CD4-positive, alpha-beta T cell (primary cell): ENCODE measurements around the gene FRA10AC1. TPM values are rescaled to one million over a fixed set of nuclear protein-coding genes. Genes with fewer than 3 reads are reported as not detected.

ENCODE experiments used
- ATAC-seq: fragments of 200-7000 bp; cut with Tn5 transposase; one replicate; pipeline ENCODE4 v1.10.0; 2022; ENCODE audit warnings: mild to moderate bottlenecking; ENCODE audit not compliant: poor library complexity
- CTCF ChIA-PET: fragments of 350-600 bp; sonication (Branson Sonifier 250); formaldehyde crosslinking; loops from one replicate; lab custom pipeline; 2021; ENCODE audit warnings: antibody characterized with exemption, inconsistent platforms; lab: Charles Lee
- POLR2A ChIA-PET: fragments of 350-600 bp; sonication (Branson Sonifier 250); formaldehyde crosslinking; loops from one replicate; lab custom pipeline; 2021; ENCODE audit warnings: antibody characterized with exemption, inconsistent platforms; lab: Charles Lee
- DNase-seq, 14 experiments: peaks; one replicate each; pipeline ENCODE4 v3.0.0-alpha.2; 2013 to 2020; ENCODE audit warnings: mixed read lengths in 2 of 14
- H3K27ac ChIP-seq, 2 donors: one replicate each; pipeline versions ENCODE4 v1.5.1 to v1.7.0; 2013; ENCODE audit warnings: low read length in 2 of 2, low read depth in 1 of 2, mild to moderate bottlenecking in 1 of 2
- H3K27me3 ChIP-seq, 2 experiments: 1 replicate in 1 of 2; 2 replicates in 1 of 2; pipeline versions ENCODE4 v1.6.1 to v1.7.0; 2013; ENCODE audit warnings: low read length in 2 of 2, control low read depth in 1 of 2, mild to moderate bottlenecking in 1 of 2, moderate library complexity in 1 of 2; ENCODE audit not compliant: insufficient read depth in 2 of 2, control insufficient read depth in 1 of 2
- H3K36me3 ChIP-seq: one replicate; pipeline ENCODE4 v1.6.1; 2013; ENCODE audit warnings: low read length, control low read depth; ENCODE audit not compliant: insufficient read depth
- H3K4me1 ChIP-seq: one replicate; pipeline ENCODE4 v1.6.1; 2013; ENCODE audit warnings: low read length, control low read depth; ENCODE audit not compliant: insufficient read depth
- H3K4me3 ChIP-seq: one replicate; pipeline ENCODE4 v1.5.1; 2013; ENCODE audit warnings: mild to moderate bottlenecking, low read length, moderate library complexity
- H3K9me3 ChIP-seq, 2 experiments: 1 replicate in 1 of 2; 2 replicates in 1 of 2; pipeline versions ENCODE4 v1.6.1 to v1.7.0; 2013; ENCODE audit warnings: low read length in 2 of 2, mild to moderate bottlenecking in 2 of 2, control low read depth in 1 of 2, moderate library complexity in 1 of 2; ENCODE audit not compliant: control insufficient read depth in 1 of 2, insufficient read depth in 1 of 2
- H3K27ac Mint-ChIP-seq: one replicate; pipeline ENCODE4 v1.8.0; 2020; ENCODE audit warnings: mixed read lengths
- H3K27me3 Mint-ChIP-seq: one replicate; pipeline ENCODE4 v1.8.0; 2021; ENCODE audit warnings: mixed read lengths
- H3K36me3 Mint-ChIP-seq: one replicate; pipeline ENCODE4 v1.8.0; 2021; ENCODE audit warnings: low read depth, mixed read lengths
- H3K4me1 Mint-ChIP-seq: one replicate; pipeline ENCODE4 v1.8.0; 2021; ENCODE audit warnings: low read depth, mixed read lengths
- H3K4me3 Mint-ChIP-seq: one replicate; pipeline ENCODE4 v1.8.0; 2020; ENCODE audit warnings: mild to moderate bottlenecking, mixed read lengths
- H3K9me3 Mint-ChIP-seq: one replicate; pipeline ENCODE4 v1.8.0; 2020; ENCODE audit warnings: mixed read lengths
- CTCF ChIP-seq: fragments of 200-600 bp; IDR thresholded peaks from one replicate; pipeline ENCODE4 v1.8.0; 2022; ENCODE audit warnings: antibody characterized with exemption, mild to moderate bottlenecking
- intact Hi-C, 2 experiments: fragments of 100-400 bp; cut with DNase I in 1 of 2; cut with micrococcal nuclease in 1 of 2; formaldehyde crosslinking; loops; one replicate each; pipeline versions ENCODE4 v1.15.1 to v1.9.0; 2023 to 2025; cut with DNase I, micrococcal nuclease
- total RNA-seq, 174 experiments: library from RNA in 2 of 174; stranded (reverse) in 2 of 174; gene quantifications; one replicate each; pipeline ENCODE4 v1.2.3 and lab custom pipeline; 2021 to 2026

Gene FRA10AC1
- total RNA-seq, 2 experiments from 2014 or later, result 10.0 to 10.3 TPM

- no peaks in the 10 kb centered on the region for H3K27me3 Mint-ChIP-seq
- no peaks in the 10 kb centered on the region for H3K4me1 Mint-ChIP-seq
- CTCF ChIA-PET, result no interaction called here
- ATAC-seq (no peak), DNase-seq (no peak)
- no peaks in the 10 kb centered on the region for H3K9me3 Mint-ChIP-seq
- no peak overlapping the region for H3K4me3 ChIP-seq
- no peaks in the 10 kb centered on the region for H3K4me1 ChIP-seq
- no peak overlapping the region for H3K27ac Mint-ChIP-seq
- H3K27me3 ChIP-seq, result no peaks in the 10 kb centered on the region
- intact Hi-C loops, result no loop called here
- no peak for TF ChIP-seq CTCF
- no peaks in the 10 kb centered on the region for H3K36me3 Mint-ChIP-seq
- H3K4me3 Mint-ChIP-seq, result no peak overlapping the region
- H3K9me3 ChIP-seq, result no peaks in the 10 kb centered on the region
- POLR2A ChIA-PET, result no interaction called here
- H3K36me3 ChIP-seq, result no peaks in the 10 kb centered on the region
- H3K27ac ChIP-seq, result no peak overlapping the region
Measured at GRCh38 chr10:93652857-93653256, 49.5 kb downstream of the FRA10AC1 start.

GRCh38 chr10:93639791-93640190, 62.6 kb downstream of the FRA10AC1 start:
- Histone ChIP-seq H3K27me3 (peaks cover 0 to 6% of the 10 kb centered on the region in 2 experiments), H3K4me3 (no peak overlapping the region), H3K9me3 (no peaks in the 10 kb centered on the region), H3K27ac (no peak overlapping the region), H3K36me3 (no peaks in the 10 kb centered on the region), H3K4me1 (no peaks in the 10 kb centered on the region)
- Mint-ChIP-seq H3K36me3 (no peaks in the 10 kb centered on the region), H3K27ac (no peak overlapping the region), H3K27me3 (peaks cover 25% of the 10 kb centered on the region), H3K4me3 (no peak overlapping the region), H3K4me1 (no peaks in the 10 kb centered on the region), H3K9me3 (no peaks in the 10 kb centered on the region)
- DNase-seq, result no peak
- ChIA-PET POLR2A (no interaction called here), CTCF (no interaction called here)
- no peak for ATAC-seq
- TF ChIP-seq CTCF, result no peak
- intact Hi-C loops, result no loop called here

GRCh38 chr10:93630625-93631557, 71.5 kb downstream of the FRA10AC1 start:
- Histone ChIP-seq H3K36me3 (no peaks in the 10 kb centered on the region), H3K4me3 (no peak overlapping the region), H3K27ac (no peak overlapping the region), H3K9me3 (no peaks in the 10 kb centered on the region), H3K4me1 (no peaks in the 10 kb centered on the region), H3K27me3 (peaks cover 0 to 10% of the 10 kb centered on the region in 2 experiments)
- H3K27me3 Mint-ChIP-seq, result peaks cover 41% of the 10 kb centered on the region
- H3K4me3 Mint-ChIP-seq, result no peak overlapping the region
- H3K9me3 Mint-ChIP-seq, result no peaks in the 10 kb centered on the region
- no peaks in the 10 kb centered on the region for H3K4me1 Mint-ChIP-seq
- no peak for TF ChIP-seq CTCF
- CTCF ChIA-PET, result no interaction called here
- H3K27ac Mint-ChIP-seq, result no peak overlapping the region
- ATAC-seq (no peak), DNase-seq (no peak)
- POLR2A ChIA-PET, result no interaction called here
- intact Hi-C loops, result no loop called here
- H3K36me3 Mint-ChIP-seq, result no peaks in the 10 kb centered on the region
